ENCODE data around the gene ATP2A3.

Gene ATP2A3

DNA sequence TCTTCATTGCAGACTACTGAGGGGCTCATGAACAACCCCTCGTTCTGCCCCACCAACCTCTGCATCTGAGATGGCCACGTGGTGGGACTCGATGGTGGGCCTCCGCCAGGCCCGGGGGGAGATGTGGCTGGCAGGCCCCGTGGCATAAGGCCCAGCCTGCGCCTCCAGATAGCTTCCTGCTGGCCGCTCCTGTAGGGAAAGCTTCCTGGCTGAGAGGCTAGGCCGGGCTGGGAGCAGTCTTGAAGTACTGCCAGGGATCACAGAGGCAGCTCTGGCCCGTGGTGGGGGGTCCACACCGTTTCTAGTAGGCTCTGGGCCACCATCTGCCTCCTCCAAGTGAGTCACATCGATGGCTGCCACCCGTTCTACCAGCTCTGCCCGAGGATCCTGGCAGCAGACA is 79.0 kb downstream of the ATP2A3 start:
- no peak overlapping the region for H3K9ac ChIP-seq (ENCODE audit: low read length)
- H3K36me3 ChIP-seq (ENCODE audit: control insufficient read depth, insufficient read depth, low read length): no peaks in the 10 kb centered on the region
- no peak overlapping the region for H3K4me3 ChIP-seq (ENCODE audit: low read length)
- no peaks in the 10 kb centered on the region for H3K27me3 ChIP-seq (ENCODE audit: control insufficient read depth, insufficient read depth, low read length)
- peaks cover 37% of the 10 kb centered on the region for H3K4me1 ChIP-seq (ENCODE audit: control insufficient read depth, insufficient read depth, low read length)
- no peaks in the 10 kb centered on the region for H3K9me3 ChIP-seq (ENCODE audit: control insufficient read depth, low read length)

DNA sequence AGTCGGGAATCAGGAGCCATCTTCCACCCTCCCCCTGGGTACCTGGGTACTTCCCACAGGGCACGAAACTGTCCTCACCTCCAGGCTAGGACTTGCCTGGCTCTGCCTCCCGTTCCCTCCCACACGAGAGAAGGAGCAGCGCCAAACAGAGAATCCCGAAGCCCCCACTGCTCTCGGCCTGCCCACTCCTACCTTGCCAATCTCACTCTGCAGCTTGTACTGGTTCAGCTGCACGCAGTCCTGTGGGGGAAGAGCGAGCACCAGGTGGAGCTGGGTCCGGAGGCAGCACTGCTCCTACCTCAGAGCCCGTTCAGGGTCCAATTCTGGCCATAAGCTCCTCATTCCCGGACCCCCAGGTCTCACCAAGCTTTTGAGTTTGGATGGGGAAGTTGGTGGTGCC is 80.0 kb downstream of the ATP2A3 start:
- H3K9ac ChIP-seq (ENCODE audit: low read length): no peak overlapping the region

DNA sequence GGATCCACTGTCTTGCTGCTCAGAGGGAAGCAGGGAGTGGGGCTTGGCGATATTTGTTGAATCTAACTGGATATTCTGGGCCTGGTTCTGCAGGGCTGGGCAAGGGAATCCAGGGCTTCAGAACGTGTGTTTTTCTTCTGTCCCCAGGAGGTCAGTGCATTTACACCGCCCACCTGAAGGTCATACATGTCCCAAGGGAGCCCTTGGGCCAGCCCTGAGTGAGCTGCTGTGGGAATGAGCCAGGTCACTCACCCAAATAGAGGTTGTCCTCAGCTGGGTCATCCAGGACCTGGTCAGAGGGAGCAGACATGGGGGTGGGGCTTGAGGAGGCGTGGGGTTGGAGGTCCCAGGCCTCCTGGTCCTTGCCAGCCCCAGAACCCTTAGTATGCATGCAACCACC is 82.0 kb downstream of the ATP2A3 start:
- H3K4me1 ChIP-seq (ENCODE audit: control insufficient read depth, insufficient read depth, low read length): peaks cover 7% of the 10 kb centered on the region
- H3K9ac ChIP-seq (ENCODE audit: low read length): no peak overlapping the region
- H3K9me3 ChIP-seq (ENCODE audit: control insufficient read depth, low read length): no peaks in the 10 kb centered on the region
- H3K36me3 ChIP-seq (ENCODE audit: control insufficient read depth, insufficient read depth, low read length): no peaks in the 10 kb centered on the region
- H3K27me3 ChIP-seq (ENCODE audit: control insufficient read depth, insufficient read depth, low read length): no peaks in the 10 kb centered on the region
- no peak overlapping the region for H3K4me3 ChIP-seq (ENCODE audit: low read length)

More for the DNA sequence above, 80.0 kb downstream of the ATP2A3 start:
- peaks cover 27% of the 10 kb centered on the region for H3K4me1 ChIP-seq (ENCODE audit: control insufficient read depth, insufficient read depth, low read length)
- H3K9me3 ChIP-seq (ENCODE audit: control insufficient read depth, low read length): no peaks in the 10 kb centered on the region
- H3K36me3 ChIP-seq (ENCODE audit: control insufficient read depth, insufficient read depth, low read length): no peaks in the 10 kb centered on the region
- no peak overlapping the region for H3K4me3 ChIP-seq (ENCODE audit: low read length)
- no peaks in the 10 kb centered on the region for H3K27me3 ChIP-seq (ENCODE audit: control insufficient read depth, insufficient read depth, low read length)

DNA sequence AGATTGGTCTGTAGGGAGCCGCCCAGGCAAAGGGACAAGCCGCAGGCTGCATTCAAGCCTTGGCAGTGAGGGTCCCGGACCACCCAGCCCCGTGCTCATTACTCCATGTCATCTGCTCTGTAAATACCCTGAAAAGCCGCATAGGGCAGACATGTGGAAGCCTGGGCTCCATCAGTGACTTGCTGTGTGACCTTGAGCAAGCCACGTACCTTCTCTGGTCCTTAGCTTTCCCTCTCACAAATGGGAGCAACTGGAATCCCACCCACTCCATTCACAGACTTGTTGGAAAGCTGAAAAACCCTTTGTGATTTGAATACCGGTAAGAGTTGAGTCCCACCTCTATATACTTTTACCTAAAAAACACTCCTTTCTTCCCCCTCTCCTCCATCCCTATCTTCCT is 83.3 kb downstream of the ATP2A3 start:
- Histone ChIP-seq H3K27me3 (ENCODE audit: control insufficient read depth, insufficient read depth, low read length) (no peaks in the 10 kb centered on the region), H3K36me3 (ENCODE audit: control insufficient read depth, insufficient read depth, low read length) (no peaks in the 10 kb centered on the region), H3K9ac (ENCODE audit: low read length) (no peak overlapping the region), H3K4me3 (ENCODE audit: low read length) (no peak overlapping the region), H3K9me3 (ENCODE audit: control insufficient read depth, low read length) (no peaks in the 10 kb centered on the region), H3K4me1 (ENCODE audit: control insufficient read depth, insufficient read depth, low read length) (no peaks in the 10 kb centered on the region)

DNA sequence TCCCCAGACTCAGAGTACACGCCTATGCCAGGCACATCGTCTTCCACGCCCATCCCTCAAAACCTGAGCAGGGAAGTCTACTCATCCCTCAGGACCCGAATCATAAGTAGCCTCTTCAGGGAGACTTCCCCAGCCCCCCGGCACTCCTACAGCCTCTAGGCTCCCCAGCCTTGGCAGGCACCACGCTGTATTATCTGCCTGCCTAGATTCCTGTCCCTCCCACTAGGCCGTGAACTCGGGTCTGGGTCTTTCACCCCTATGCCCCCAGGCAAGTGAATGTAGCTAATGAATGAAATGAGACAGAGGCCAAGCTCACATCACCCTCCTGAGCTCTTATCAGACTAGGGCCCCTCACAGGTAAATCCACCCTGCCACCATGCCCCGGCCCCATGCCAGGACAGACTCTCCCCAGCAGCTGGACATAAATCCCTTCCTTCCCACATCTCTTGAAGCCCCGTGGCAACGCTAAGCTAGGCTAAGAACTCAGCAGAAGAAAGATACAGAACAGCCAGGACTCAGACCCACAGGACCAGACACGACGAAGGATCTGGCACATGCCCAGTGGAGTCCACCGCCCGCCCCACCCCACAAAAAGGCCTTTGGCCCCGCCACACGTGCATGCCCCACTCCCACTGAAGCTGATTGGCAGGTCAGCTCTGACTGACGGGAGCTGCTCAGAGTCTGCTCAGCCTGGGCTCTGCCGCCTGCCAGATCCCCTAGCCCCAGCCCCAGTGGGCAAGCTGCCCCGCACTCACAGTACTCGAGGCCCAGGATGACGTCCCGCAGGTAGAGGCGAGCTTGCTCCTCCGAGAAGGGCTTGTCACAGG is 84.4 kb downstream of the ATP2A3 start:
- Histone ChIP-seq H3K4me3 (ENCODE audit: low read length) (no peak overlapping the region), H3K9ac (ENCODE audit: low read length) (no peak overlapping the region), H3K36me3 (ENCODE audit: control insufficient read depth, insufficient read depth, low read length) (no peaks in the 10 kb centered on the region), H3K4me1 (ENCODE audit: control insufficient read depth, insufficient read depth, low read length) (no peaks in the 10 kb centered on the region), H3K9me3 (ENCODE audit: control insufficient read depth, low read length) (no peaks in the 10 kb centered on the region), H3K27me3 (ENCODE audit: control insufficient read depth, insufficient read depth, low read length) (no peaks in the 10 kb centered on the region)

DNA sequence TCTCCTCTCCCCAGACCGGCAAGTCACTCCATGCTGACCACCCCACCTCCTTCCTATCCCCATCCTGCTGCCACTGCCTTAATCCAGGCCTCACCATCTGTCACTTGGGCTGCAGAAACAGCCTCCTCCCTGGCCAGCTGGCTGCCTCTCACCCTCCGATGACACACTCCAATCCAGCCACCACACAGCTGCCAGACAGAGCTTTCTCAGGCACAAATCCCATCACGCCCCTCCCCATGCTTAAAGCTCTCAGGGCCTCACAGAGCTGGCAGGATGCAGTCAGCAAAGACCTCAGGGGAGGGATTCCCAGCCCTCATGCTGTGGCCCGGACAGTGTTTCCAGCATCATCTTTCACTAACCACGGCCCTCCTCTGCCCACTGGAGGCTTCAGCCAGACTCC is 85.1 kb downstream of the ATP2A3 start:
- no peaks in the 10 kb centered on the region for H3K9me3 ChIP-seq (ENCODE audit: control insufficient read depth, low read length)
- H3K36me3 ChIP-seq (ENCODE audit: control insufficient read depth, insufficient read depth, low read length): no peaks in the 10 kb centered on the region
- no peak overlapping the region for H3K9ac ChIP-seq (ENCODE audit: low read length)
- no peak overlapping the region for H3K4me3 ChIP-seq (ENCODE audit: low read length)
- H3K4me1 ChIP-seq (ENCODE audit: control insufficient read depth, insufficient read depth, low read length): no peaks in the 10 kb centered on the region
- H3K27me3 ChIP-seq (ENCODE audit: control insufficient read depth, insufficient read depth, low read length): no peaks in the 10 kb centered on the region

DNA sequence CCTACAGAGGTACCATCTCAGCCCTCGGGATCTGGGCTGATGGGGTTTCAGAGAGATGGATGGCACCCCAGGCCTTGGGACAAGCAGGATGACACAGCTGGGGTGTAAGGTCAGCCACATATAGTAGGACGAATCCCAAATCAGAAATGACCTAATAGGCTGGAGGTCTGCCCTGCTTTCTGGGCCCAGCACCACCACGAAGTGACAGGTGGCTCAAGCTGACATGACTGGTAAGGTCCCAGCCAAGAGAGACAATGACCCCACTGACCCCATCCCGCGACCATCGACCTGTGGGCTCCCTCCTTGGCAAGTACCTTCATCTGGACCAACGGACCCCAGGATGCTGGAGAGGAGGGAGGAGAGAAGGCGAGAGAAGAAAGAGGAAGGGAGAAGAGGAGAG is 87.0 kb downstream of the ATP2A3 start:
- Histone ChIP-seq H3K9me3 (ENCODE audit: control insufficient read depth, low read length) (no peaks in the 10 kb centered on the region), H3K4me3 (ENCODE audit: low read length) (no peak overlapping the region), H3K27me3 (ENCODE audit: control insufficient read depth, insufficient read depth, low read length) (no peaks in the 10 kb centered on the region), H3K9ac (ENCODE audit: low read length) (no peak overlapping the region), H3K36me3 (ENCODE audit: control insufficient read depth, insufficient read depth, low read length) (no peaks in the 10 kb centered on the region), H3K4me1 (ENCODE audit: control insufficient read depth, insufficient read depth, low read length) (no peaks in the 10 kb centered on the region)

DNA sequence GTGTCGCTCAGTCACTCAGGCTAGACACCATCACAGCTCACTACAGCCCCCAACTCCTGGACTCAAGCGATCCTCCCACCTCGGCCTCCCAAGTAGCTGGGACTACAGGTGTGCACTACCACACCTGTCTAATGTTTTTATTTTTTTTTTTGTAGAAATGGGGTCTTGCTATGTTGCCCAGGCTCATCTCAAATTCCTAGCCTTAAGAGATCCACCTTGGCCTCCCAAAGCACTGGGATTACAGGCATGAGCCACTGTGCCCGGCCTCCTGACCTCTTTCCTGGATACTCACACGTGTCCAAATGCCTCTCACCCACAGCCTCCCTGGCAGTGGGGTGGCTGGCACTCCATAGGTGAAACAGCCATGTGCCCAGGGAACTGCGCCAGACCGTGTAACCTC is 88.9 kb downstream of the ATP2A3 start:
- Histone ChIP-seq H3K9ac (ENCODE audit: low read length) (no peak overlapping the region), H3K4me1 (ENCODE audit: control insufficient read depth, insufficient read depth, low read length) (peaks cover 6% of the 10 kb centered on the region), H3K27me3 (ENCODE audit: control insufficient read depth, insufficient read depth, low read length) (no peaks in the 10 kb centered on the region), H3K4me3 (ENCODE audit: low read length) (no peak overlapping the region), H3K36me3 (ENCODE audit: control insufficient read depth, insufficient read depth, low read length) (no peaks in the 10 kb centered on the region), H3K9me3 (ENCODE audit: control insufficient read depth, low read length) (no peaks in the 10 kb centered on the region)
